ENCODE results near the gene NSFL1C. TPM values are rescaled to one million over a fixed set of nuclear protein-coding genes. Genes with fewer than 3 reads are reported as not detected.
A peak's percentile ranks its signal among the peaks of the same experiment; 100 is the strongest.

Gene NSFL1C
- total and polyA plus RNA-seq, 9 of the 15 experiments (the other 6 are each of a cell fraction or from before 2014, with no cell fraction given) = 20.8 to 119 (median 47.0) TPM

GRCh38 chr20:1397710-1398109, 68.9 kb downstream of the NSFL1C start:
- in situ Hi-C loops (cut with MboI) = no loop called here
- H3K4me2 ChIP-seq (ENCODE audit: insufficient read depth, low read length) = no peak overlapping the region
- FAIRE-seq (no peak), DNase-seq (ENCODE audit: extremely low read depth in 1 of 4, low spot score in 3 of 4) (peak in 1 of 4 experiments; percentile 24), ATAC-seq (no peak)
- H3K36me3 ChIP-seq (ENCODE audit: control insufficient read depth, insufficient read depth, low read length) = no peaks in the 10 kb centered on the region
- intact Hi-C loops (cut with micrococcal nuclease) = loop anchor here (1.0 to 10.0 kb wide), 3 partner anchors 40 to 183 kb away; no protein-coding TSS in a partner anchor
- H3K79me2 ChIP-seq (ENCODE audit: control insufficient read depth, insufficient read depth, low read length) = peaks cover 6% of the 10 kb centered on the region; the same call in 2 of the 3 replicates
- peaks cover 0 to under 1% of the 10 kb centered on the region in 2 experiments; a peak in 2 of 5 replicates for H3K4me1 ChIP-seq (replicated peaks in 1 of 2; ENCODE audit: control insufficient read depth in 2 of 2, insufficient read depth in 2 of 2, low read length in 2 of 2)
- no peak overlapping the region for H3K9ac ChIP-seq (ENCODE audit: insufficient read depth in 1 of 2, low read depth in 2 of 2, low read length in 2 of 2)
- H3K27ac ChIP-seq (ENCODE audit: extremely low read depth, low read depth, low read length) = no peak overlapping the region
- H3K4me3 ChIP-seq = no peak overlapping the region
- H4K20me1 ChIP-seq (replicated peaks; ENCODE audit: control insufficient read depth, insufficient read depth, low read length) = no peaks in the 10 kb centered on the region
- ChIA-PET POLR2A (no interaction called here), CTCF (ENCODE audit: low intra/inter-chr PET ratio) (interaction anchor here (0.6 to 1.4 kb wide), 3 partner anchors 39 to 85 kb away, joined by 4 to 6 read pairs (median 5); no protein-coding TSS in a partner anchor)
- 0% methylated on average over 4 of the region's 4 CpGs for whole genome bisulfite sequencing (ENCODE audit: insufficient coverage, low coverage, missing lambda C conversion rate)
- H3K9me3 ChIP-seq (replicated peaks; ENCODE audit: control insufficient read depth, insufficient read depth, low read depth, low read length) = no peaks in the 10 kb centered on the region; the same call in 1 of the 2 replicates
- BruUV-seq (replicated peaks) = no TSS peak
- no peak overlapping the region for H2AFZ ChIP-seq (ENCODE audit: low read depth, low read length)
- peaks cover 0 to 6% of the 10 kb centered on the region in 2 experiments; a peak in 4 of 5 replicates for H3K27me3 ChIP-seq (ENCODE audit: control insufficient read depth in 2 of 2, insufficient read depth in 2 of 2, low read length in 2 of 2)
- peak; percentile 64 for TF ChIP-seq ZBTB33 (CRISPR knock-in tag; IDR thresholded peaks at IDR 0.05)
- TF ChIP-seq, protein P1, sequence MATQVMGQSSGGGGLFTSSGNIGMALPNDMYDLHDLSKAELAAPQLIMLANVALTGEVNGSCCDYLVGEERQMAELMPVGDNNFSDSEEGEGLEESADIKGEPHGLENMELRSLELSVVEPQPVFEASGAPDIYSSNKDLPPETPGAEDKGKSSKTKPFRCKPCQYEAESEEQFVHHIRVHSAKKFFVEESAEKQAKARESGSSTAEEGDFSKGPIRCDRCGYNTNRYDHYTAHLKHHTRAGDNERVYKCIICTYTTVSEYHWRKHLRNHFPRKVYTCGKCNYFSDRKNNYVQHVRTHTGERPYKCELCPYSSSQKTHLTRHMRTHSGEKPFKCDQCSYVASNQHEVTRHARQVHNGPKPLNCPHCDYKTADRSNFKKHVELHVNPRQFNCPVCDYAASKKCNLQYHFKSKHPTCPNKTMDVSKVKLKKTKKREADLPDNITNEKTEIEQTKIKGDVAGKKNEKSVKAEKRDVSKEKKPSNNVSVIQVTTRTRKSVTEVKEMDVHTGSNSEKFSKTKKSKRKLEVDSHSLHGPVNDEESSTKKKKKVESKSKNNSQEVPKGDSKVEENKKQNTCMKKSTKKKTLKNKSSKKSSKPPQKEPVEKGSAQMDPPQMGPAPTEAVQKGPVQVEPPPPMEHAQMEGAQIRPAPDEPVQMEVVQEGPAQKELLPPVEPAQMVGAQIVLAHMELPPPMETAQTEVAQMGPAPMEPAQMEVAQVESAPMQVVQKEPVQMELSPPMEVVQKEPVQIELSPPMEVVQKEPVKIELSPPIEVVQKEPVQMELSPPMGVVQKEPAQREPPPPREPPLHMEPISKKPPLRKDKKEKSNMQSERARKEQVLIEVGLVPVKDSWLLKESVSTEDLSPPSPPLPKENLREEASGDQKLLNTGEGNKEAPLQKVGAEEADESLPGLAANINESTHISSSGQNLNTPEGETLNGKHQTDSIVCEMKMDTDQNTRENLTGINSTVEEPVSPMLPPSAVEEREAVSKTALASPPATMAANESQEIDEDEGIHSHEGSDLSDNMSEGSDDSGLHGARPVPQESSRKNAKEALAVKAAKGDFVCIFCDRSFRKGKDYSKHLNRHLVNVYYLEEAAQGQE (IDR thresholded peaks at IDR 0.05; ENCODE audit: borderline replicate concordance) = peak; percentile 29; the same call in 1 of the 2 replicates
- TF ChIP-seq, protein P1 (CRISPR knock-in tag; IDR thresholded peaks at IDR 0.05; ENCODE audit: low read depth) = no peak
- peak in 1 of 2 experiments; percentile 40; a peak in 2 of 4 replicates for TF ChIP-seq RAD21 (CRISPR knock-in tag; conservative IDR thresholded peaks at IDR 0.05 in 1 of 2, IDR thresholded peaks at IDR 0.05 in 1 of 2)
- TF ChIP-seq CTCF (IDR thresholded peaks at IDR 0.05 in 2 of 3, conservative IDR thresholded peaks at IDR 0.05 in 1 of 3; ENCODE audit: insufficient read depth in 2 of 3, low read depth in 1 of 3, low read length in 3 of 3) = peak in 2 of 3 experiments; percentile 59 to 61; a peak in 4 of 6 replicates
- no peak for TF ChIP-seq CHCHD3 (CRISPR knock-in tag; IDR thresholded peaks at IDR 0.05)
- TF ChIP-seq ZNF79 (CRISPR knock-in tag; IDR thresholded peaks at IDR 0.05; ENCODE audit: low read depth) = no peak
- no peaks in the 10 kb centered on the region for H3K9me1 ChIP-seq (ENCODE audit: control insufficient read depth, insufficient read depth, low read length)
